Ascending aorta (tissue), 2 donors: ENCODE data around the gene GRIP1. TPM values are rescaled to one million over a fixed set of nuclear protein-coding genes. Genes with fewer than 3 reads are reported as not detected.

Experiments used
- DNase-seq, 2 donors: peaks; one replicate each; pipeline ENCODE4 v3.0.0-alpha.2; 2019; ENCODE audit warnings: low spot score in 2 of 2
- H3K27ac ChIP-seq, 2 donors: fragments of 200-600 bp; sonication (generic); one replicate each; pipeline ENCODE4 v1.5.1; 2016 to 2017; ENCODE audit warnings: mild to moderate bottlenecking in 1 of 2
- H3K27me3 ChIP-seq: fragments of 200-600 bp; sonication (generic); one replicate; pipeline ENCODE4 v1.5.1; 2017
- H3K36me3 ChIP-seq, 2 donors: fragments of 200-600 bp; sonication (generic); one replicate each; pipeline ENCODE4 v1.5.1; 2016
- H3K4me1 ChIP-seq, 2 donors: fragments of 200-600 bp; sonication (generic); one replicate each; pipeline ENCODE4 v1.5.1; 2016 to 2017; ENCODE audit warnings: mild to moderate bottlenecking in 1 of 2
- H3K4me3 ChIP-seq, 2 donors: fragments of 200-600 bp; sonication (generic); one replicate each; pipeline ENCODE4 v1.5.1; 2016 to 2017; ENCODE audit warnings: mild to moderate bottlenecking in 1 of 2
- H3K9me3 ChIP-seq, 2 donors: fragments of 200-600 bp; sonication (generic); one replicate each; pipeline ENCODE4 v1.5.1; 2016
- CTCF ChIP-seq, 3 experiments: fragments of 200-600 bp in 2 of 3; fragments of 450-650 bp in 1 of 3; sonication (generic) in 2 of 3; IDR thresholded peaks; one replicate each; pipeline ENCODE4 v1.5.1; 2016 to 2019; ENCODE audit warnings: antibody characterized with exemption in 3 of 3, mild to moderate bottlenecking in 1 of 3, moderate library complexity in 1 of 3
- intact Hi-C: fragments of 100-400 bp; cut with DNase I; formaldehyde crosslinking; loops from one replicate; pipeline ENCODE4 v1.15.1; 2023
- total RNA-seq: library from RNA; depleted of rRNA; stranded (reverse); fragments of >200 nt; gene quantifications from one replicate; pipeline ENCODE4 v1.1.0, GENCODE V29; 2016

The GRIP1 gene
- total RNA-seq, 1 donor from 2014 or later = not detected

GRCh38 chr12:66493819-66494218 lies 185.1 kb downstream of the GRIP1 start:
- DNase-seq = no peak
- H3K27me3 ChIP-seq = no peaks in the 10 kb centered on the region
- no peaks in the 10 kb centered on the region for H3K36me3 ChIP-seq
- H3K9me3 ChIP-seq = no peaks in the 10 kb centered on the region
- no peak overlapping the region for H3K4me3 ChIP-seq
- H3K27ac ChIP-seq = no peak overlapping the region
- no peaks in the 10 kb centered on the region for H3K4me1 ChIP-seq
- intact Hi-C loops = no loop called here
- TF ChIP-seq CTCF (IDR thresholded peaks at IDR 0.05) = no peak

GRCh38 chr12:66491853-66492252 lies 187.0 kb downstream of the GRIP1 start:
- Histone ChIP-seq H3K4me3 (no peak overlapping the region), H3K27ac (no peak overlapping the region), H3K4me1 (no peaks in the 10 kb centered on the region), H3K36me3 (no peaks in the 10 kb centered on the region), H3K27me3 (no peaks in the 10 kb centered on the region), H3K9me3 (no peaks in the 10 kb centered on the region)
- no peak for TF ChIP-seq CTCF (IDR thresholded peaks at IDR 0.05)
- intact Hi-C loops = no loop called here
- no peak for DNase-seq

- Histone ChIP-seq H3K27me3 (no peaks in the 10 kb centered on the region), H3K27ac (no peak overlapping the region), H3K4me1 (no peaks in the 10 kb centered on the region), H3K9me3 (peaks cover 0 to 9% of the 10 kb centered on the region in 2 donors), H3K4me3 (no peak overlapping the region), H3K36me3 (no peaks in the 10 kb centered on the region)
- DNase-seq = no peak
- intact Hi-C loops = no loop called here
- TF ChIP-seq CTCF (IDR thresholded peaks at IDR 0.05) = no peak
Observed at GRCh38 chr12:66482351-66483203, 196.3 kb downstream of the GRIP1 start.

- Histone ChIP-seq H3K9me3 (no peaks in the 10 kb centered on the region), H3K36me3 (no peaks in the 10 kb centered on the region), H3K4me1 (no peaks in the 10 kb centered on the region), H3K27me3 (no peaks in the 10 kb centered on the region), H3K4me3 (no peak overlapping the region), H3K27ac (no peak overlapping the region)
- no peak for TF ChIP-seq CTCF (IDR thresholded peaks at IDR 0.05)
- no peak for DNase-seq
- intact Hi-C loops = no loop called here
Observed at GRCh38 chr12:66467932-66468331, 210.9 kb downstream of the GRIP1 start.

GRCh38 chr12:66461331-66461730 lies 217.5 kb downstream of the GRIP1 start:
- no peak overlapping the region for H3K27ac ChIP-seq
- no peak for DNase-seq
- no peaks in the 10 kb centered on the region for H3K27me3 ChIP-seq
- TF ChIP-seq CTCF (IDR thresholded peaks at IDR 0.05) = no peak
- no peak overlapping the region for H3K4me3 ChIP-seq
- no peaks in the 10 kb centered on the region for H3K4me1 ChIP-seq
- H3K9me3 ChIP-seq = no peaks in the 10 kb centered on the region
- intact Hi-C loops = no loop called here
- no peaks in the 10 kb centered on the region for H3K36me3 ChIP-seq
